Smooth muscle cell of bladder (primary cell): ENCODE data around the gene TM9SF1. TPM values are rescaled to one million over a fixed set of nuclear protein-coding genes. Genes with fewer than 3 reads are reported as not detected.

ENCODE experiments used
- total RNA-seq: library from RNA; depleted of rRNA; stranded (reverse); fragments of >200 nt; gene quantifications from 2 replicates; pipeline ENCODE4 v1.2.3, GENCODE V29; 2014

TM9SF1 gene
- 50.9 and 58.4 TPM in 2 replicates for total RNA-seq

DNA sequence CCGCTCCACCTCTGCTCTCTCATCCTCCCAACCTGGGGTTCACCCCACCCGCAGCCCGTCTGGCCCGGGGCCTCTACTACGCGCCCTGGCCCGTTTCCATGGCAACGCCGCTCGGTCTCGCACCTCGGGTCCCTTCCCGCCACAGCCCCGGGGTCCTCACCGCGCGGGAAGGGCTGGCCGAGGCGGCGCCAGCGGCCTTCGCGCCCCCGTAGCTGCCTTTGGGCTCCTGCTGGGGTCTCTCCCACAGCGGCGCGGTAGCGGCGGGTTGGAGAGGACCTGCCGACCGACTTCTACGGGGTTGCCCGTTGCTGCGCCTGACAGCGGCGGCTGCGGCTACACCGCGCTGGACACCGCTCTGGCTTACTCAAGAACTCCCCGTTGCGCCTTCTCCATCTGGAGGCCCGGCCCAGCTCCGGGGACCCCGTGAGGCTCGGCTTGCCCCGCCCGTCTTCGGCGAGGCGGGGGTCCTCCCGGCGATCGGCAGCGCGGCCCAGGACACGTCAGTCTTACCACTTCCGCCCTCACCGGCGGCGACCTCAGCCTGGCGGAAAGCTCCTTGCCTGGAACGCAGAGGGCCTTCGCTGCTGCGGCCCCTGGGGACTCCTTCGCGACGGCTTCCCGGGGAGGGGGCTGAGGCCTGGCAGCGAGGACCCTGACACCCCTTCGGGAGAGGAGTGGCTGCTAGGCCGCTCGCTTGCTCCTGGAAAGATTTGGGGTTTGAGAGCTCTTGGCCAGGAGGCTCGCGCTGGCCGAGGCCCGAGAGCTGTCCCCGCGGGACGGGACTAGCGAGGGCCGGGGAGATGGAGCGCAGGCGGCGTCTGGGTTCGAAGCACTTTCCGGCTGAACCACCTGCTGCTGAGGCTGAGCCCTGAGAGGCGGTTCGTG, at the start of gene TM9SF1:
TSS of gene TM9SF1 (minus strand) at position 256 of the 885 bp plus-strand sequence. CDS start 422 bp downstream, outside the sequence.

GRCh38 chr14:24232645-24233537, 37.6 kb upstream of the TM9SF1 start, which contains the start of gene GMPR2:
TSS of gene GMPR2 (plus strand) at chr14:24232929. CDS start at chr14:24233254, 325 bp downstream.

GRCh38 chr14:24232121-24232644, 36.9 kb upstream of the TM9SF1 start, which contains the start of gene NEDD8:
TSS of gene NEDD8 (minus strand) at chr14:24232367. CDS start at chr14:24232267, 100 bp downstream.

GRCh38 chr14:24215495-24216344, 20.5 kb upstream of the TM9SF1 start, which contains the start of gene MDP1:
TSS of gene MDP1 (minus strand) at chr14:24216066. CDS start at chr14:24215955, 111 bp downstream.

DNA sequence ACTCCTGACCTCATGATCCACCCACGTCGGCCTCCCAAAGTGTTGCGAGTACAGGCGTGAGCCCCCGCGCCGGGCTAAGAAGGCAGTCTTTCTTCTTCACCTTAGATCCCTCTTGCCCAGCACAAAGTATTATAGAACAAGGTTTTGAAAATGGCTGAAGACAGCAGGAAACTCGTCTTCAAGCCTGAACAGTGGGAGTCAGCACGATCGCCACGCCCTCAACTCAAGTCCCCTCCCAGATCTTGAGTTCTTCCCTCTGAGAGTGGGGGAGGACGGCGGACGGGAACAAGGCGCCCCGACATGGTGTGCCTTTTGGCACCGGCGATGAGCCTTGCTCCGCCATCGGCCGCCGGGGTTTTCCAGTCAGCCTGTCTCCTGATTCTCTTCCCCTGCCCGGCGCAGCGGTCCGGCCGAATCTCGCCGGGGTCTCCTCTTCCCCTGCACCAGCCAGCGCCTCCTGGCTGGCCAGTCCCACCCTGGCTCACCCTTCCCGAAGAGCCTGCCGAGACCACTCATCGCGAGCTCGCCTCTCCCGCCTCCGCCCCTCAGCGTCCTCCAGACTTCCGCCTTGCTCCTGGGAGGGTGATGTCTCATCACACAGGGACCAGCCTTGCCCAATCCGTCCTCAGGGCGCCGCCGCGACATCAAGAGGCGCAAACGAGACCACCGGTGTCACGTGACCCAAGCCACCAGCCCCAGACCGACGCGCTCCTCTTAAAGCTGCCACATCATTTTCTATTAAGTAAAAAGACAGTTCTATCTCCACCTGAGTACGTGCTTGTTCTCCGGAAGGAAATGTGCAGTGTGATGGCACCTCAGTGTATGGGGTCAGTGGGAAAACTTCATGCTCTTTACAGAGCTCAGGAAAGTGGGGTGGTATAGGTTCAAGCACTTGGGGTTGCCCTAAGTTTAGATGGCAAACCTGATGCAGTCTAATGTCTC, 18.0 kb upstream of the TM9SF1 start, which contains the start of gene CHMP4A:
TSS of gene CHMP4A (minus strand) at position 565 of the 942 bp plus-strand sequence. CDS start at position 516, 49 bp downstream.

GRCh38 chr14:24188251-24189058, 6.8 kb downstream of the TM9SF1 start, which contains the start of gene IPO4:
TSS of gene IPO4 (minus strand) at chr14:24188816. CDS start at chr14:24188787, 29 bp downstream.

DNA sequence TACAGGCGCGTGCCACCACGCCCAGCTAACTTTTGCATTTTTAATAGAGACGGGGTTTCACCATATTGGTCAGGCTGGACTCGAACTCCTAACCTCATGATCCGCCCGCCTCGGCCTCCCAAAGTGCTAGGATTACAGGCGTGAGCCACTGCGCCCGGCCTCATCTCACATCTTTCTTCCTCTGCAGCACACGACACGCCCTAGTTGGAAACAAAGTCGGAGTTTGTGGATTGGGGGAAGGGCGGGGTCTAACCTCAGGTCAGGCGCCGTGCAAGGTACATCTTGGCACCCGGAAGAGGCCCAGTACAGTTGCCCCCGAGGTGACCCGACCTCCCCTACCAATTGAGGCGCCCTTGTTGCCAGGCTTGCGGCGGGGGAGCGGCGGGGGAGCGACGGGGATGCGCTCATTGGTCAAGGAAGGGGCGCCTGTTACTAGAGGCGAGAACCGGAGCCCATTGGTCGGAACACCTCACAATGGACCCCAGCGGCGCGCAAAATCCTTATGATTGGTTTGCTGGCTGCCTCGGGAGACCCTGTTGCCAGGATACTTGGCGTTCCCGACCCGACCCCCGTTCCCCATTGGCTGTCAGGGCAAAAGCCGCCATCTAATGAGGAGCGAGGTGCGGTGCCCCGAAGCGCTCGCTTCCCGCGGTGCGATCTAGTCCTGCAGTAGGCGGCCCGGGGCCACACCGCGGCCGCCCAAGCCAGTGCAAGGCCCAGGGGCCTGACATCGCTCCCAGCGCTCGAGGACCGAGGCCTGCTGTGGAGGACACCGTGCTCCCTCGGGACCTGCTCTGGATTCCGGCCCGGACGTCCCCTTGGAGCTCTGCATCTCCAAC, 23.6 kb downstream of the TM9SF1 start, which contains the start of gene REC8:
TSS of gene REC8 (plus strand) at position 659 of the 839 bp plus-strand sequence. CDS start 473 bp downstream, outside the sequence.

DNA sequence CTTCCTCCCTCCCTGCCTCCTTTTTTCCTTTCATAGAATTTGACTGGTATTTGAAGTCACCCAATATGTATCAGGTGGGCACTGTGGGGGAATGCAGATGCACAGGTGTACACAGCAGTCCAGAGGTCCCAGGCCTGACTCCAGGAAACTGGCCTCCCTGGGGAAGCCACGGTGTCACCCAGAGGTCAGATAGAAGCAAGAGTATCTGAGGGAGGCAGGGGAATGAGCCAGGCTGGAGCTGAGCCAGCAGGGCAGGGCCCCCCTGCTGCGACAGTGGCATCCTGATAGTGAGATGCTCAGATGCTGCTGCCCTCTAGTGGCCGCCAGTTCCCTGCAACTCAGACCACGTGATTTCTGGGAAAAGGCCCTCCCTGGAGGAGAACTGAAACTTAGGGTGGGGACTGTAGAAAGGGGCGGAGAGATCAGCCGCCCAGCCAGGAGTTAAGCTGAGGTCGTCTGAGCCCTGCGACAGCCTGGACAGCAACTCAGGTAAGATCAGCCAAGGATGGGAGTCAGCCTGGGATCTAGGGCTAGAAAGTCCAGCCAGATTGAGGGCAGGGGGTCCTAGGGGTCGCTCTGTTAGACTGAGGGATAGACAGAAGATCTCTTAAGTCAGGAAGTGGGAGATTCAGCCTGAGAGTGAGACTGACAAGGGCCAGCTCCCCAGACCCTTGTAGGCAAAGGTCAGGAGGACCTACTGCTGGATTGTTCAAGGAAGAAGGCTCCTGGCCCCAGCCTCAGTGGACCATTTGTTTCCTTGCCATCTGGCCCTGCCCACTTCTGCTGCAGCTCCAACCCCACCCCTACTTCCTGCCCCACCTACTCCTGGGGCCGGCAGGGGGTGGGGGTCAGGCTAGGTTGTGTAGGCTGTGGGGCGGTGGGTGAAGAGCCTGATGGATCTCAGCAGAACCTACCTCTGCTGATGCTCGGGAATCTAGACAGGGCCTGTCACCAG, 34.1 kb downstream of the TM9SF1 start, which contains the start of gene IRF9:
TSS of gene IRF9 (plus strand) at position 416 of the 955 bp plus-strand sequence. CDS start 880 bp downstream, outside the sequence.

GRCh38 chr14:24146978-24147760, 48.1 kb downstream of the TM9SF1 start, which contains the start of gene RNF31:
TSS of gene RNF31 (plus strand) at chr14:24147498. CDS start at chr14:24147699, 201 bp downstream.

DNA sequence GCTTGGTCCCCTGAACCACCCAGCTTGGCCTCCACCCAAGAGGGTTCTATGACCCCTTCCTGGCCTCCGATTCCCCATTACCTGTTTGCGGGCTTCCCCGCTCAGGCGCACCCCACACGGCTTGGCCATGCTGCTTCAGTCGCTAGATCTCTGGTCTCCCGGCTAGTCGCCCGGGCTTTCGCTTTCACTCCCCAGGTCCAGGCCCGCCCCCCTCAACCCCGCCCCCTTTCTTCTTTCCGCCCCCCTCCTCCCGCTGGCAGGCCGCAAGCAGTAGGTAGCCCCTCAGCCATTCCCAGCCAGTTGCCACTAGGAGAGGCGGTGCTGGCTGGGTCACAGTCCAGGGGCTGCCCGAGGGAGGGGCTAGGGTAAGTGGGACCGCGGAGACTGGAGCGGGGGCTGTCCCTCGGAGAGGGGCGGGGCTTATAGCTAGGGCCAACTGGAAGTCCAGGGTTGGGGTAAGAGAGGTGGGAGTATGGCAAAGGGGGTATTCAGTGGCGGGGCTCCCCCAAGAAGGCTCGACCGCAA, 48.7 kb downstream of the TM9SF1 start, which contains the start of gene PSME2:
TSS of gene PSME2 (minus strand) at position 158 of the 525 bp plus-strand sequence. CDS start at position 129, 29 bp downstream.

DNA sequence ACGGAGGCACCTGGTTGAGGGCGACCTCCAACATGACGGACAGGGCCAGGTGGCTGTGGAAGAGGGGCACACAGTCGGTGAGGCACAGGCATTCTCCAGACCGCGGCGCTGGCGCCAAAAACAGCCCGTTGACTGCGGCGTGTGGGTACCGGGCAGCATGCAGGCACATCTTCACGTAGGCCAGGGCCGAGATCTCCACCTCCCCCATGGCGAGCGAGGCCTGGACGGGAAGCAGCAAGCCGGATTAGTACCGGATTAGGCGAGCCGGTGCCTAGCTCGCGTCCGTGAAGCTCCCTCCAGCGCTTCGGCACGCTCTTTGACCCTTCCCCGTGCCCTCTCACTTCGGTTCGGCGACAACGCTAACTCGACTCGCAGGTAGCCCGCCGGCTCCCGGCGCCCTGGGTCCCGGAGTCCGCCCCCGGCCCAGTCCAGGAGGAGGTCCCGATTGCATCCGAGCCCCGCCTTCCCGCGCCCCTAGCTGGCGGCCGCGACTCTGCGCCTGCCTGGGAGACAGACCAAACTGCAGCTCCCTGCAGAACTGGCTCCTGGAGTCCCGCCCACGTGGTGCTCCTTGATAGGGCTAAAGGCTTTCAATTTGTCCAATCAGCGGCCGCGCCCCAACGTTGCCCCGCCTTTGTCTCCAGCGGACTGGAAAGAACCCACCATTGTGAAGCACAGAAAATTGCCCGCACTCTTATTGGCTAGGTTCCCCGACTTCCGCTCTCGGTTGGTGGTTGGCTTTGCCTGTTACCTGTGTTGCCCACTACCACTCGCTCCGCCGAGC, 54.0 kb downstream of the TM9SF1 start, which contains the start of gene EMC9:
TSS of gene EMC9 (minus strand) at position 495 of the 784 bp plus-strand sequence. CDS start at position 208, 287 bp downstream.

